ENCODE results near the gene CKM.
A peak's percentile ranks its signal among the peaks of the same experiment; 100 is the strongest.
"Not testable (repeated sequence)": the region's sequence is repeated elsewhere in the genome, so short reads cannot be mapped to it uniquely, and the experiment has no call there.

Gene CKM

DNA sequence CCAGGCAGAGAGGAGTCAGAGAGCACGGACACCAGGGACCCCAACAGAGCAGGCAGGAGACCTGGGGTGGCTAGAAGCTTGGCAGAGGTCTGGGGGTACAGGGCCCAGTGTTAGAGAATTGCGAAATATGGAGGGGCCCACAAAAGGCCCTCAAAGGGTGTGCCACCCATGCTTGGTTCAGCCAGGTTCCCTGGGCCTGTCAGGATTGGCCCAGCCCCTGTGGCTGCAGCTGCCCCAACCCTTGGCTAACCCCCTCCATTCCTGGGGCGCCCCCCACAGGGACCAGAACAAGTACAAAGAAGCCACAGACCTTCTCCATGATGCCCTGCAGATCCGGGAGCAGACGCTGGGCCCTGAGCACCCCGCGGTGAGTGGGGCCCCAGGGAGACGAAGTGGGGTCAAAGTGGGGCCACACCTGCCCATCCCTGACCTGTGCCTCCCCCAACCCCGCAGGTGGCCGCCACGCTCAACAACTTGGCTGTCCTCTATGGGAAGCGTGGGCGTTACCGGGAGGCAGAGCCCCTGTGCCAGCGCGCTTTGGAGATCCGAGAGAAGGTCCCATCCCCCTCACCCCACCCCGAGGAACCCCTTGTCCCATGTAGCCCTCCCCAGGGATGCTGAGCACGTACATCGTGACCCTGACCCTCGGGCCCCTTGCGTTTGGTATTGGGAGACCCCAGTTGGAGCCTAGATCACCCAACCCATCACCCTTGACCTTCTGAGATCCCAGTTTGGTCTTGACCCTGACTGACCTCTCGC lies 25.9 kb upstream of the CKM start:
- no peak for DNase-seq

- DNase-seq: no peak
Observed at GRCh38 chr19:45347570-45348366, 25.1 kb upstream of the CKM start.

- DNase-seq: no peak
Observed at GRCh38 chr19:45346449-45346848, 23.8 kb upstream of the CKM start.

- no peak for DNase-seq
Observed at GRCh38 chr19:45345506-45345860, 22.8 kb upstream of the CKM start.

- no peak for DNase-seq
Observed at GRCh38 chr19:45344621-45345505, 22.2 kb upstream of the CKM start.

- no peak for DNase-seq
Observed at GRCh38 chr19:45342911-45343310, 20.2 kb upstream of the CKM start.

GRCh38 chr19:45340899-45341453 lies 18.3 kb upstream of the CKM start:
- no peak for DNase-seq

- DNase-seq: no peak
Observed at GRCh38 chr19:45340232-45340898, 17.7 kb upstream of the CKM start, which contains the start of gene KLC3. Gene KLC3, plus strand, starts transcription at chr19:45340750. Its CDS starts 4,792 bp downstream, at chr19:45345542.

GRCh38 chr19:45339629-45340028 lies 17.0 kb upstream of the CKM start:
- no peak for DNase-seq

- no peak for DNase-seq
Observed at GRCh38 chr19:45336696-45337251, 14.1 kb upstream of the CKM start.

DNA sequence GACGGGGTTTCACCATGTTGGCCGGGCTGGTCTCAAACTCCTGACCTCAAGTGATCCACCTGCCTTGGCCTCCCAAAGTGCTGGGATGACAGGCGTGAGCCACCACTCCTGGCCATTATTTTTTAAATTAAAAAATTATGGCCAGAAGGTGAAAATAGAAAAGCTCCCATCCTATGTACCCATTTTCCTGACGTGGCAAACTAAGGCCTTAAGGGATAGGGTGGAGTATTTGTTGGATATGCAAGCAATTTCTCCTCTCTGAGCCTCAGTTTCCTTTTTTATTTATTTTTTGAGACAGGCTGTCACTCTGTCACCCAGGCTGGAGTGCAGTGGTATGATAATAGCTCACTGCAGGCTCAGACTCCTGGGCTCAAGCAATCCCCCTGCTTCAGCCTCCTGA lies 12.2 kb upstream of the CKM start:
- DNase-seq: not testable (repeated sequence)

- DNase-seq: no peak
Observed at GRCh38 chr19:45333609-45334303, 11.1 kb upstream of the CKM start.

DNA sequence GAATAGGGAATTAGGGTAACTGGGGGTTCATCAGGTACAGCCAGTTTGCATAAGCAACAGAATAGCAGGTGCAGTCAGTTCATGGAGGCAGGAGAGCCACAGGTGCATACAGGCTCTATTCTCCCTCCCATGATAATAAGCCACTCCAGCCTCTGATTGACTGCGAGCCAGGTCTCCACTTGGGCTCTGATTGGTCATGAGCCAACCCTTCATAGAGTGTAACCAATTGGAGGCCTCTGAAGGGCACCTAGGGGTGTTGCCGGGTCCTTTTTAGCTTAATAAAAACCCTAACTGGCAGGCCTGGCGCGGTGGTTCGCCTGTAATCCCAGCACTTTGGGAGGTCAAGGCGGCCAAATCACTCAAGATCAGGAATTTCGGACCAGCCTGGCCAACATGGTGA lies 8.7 kb upstream of the CKM start:
- DNase-seq: peak; percentile 42

DNA sequence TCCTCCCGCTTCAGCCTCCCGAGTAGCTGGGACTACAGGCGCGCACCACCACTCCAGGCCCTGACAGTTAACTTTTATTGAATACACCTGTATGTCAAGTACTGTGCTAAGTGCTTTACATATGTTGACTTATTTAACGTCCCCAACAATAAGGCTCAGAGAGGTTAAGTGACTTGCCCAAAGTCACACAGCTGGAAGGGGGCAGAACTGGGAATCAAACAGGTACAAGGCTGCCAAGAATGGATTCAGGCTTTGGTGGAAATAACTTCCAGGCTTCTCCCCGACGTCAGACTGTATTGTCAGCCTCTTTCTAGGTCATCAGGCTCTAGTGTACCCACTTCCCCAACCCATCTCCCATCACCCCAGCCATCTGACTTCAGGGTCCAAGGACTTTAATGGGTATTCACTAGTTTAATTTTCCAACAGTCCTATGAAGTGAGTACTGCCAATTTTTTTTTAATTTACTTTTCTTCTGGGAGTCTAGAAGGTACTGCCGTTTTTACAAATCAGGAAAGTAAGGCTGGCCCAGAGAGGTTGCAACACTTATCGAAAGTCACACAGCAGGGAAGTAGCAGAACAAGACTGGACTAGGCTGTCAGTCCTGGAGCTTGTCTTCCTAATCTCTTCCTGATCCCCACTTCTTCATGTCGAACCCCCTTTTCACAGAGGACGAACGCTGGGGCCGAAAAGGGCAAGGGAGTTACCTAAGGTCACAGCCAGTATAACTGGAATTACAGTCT lies 4.9 kb upstream of the CKM start:
- no peak for DNase-seq

GRCh38 chr19:45324349-45324907 lies 1.8 kb upstream of the CKM start:
- DNase-seq: no peak

- DNase-seq: no peak
Observed at GRCh38 chr19:45323671-45324081, 1.0 kb upstream of the CKM start.

GRCh38 chr19:45322311-45322710 lies 364 bp downstream of the CKM start:
- DNase-seq: no peak

DNA sequence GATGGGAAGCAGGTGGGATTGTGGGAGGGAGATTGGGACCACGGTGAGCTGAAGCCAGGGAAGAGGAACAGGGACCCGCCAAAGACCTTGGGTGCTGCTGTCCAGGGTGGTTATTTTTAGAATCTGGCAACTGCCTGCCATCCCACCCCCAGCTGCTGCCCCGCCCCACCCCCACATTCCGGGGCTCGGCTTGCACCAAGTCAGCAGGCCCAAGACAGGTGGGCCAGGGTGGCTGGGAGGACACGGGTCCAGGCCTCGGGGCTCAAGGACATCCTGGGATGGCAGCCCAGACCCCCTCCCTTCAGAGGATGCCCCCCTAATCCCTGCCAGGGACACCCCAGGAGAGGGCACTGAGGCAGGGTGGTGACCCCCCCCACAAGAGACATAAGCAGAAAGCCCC lies 827 bp downstream of the CKM start:
- no peak for DNase-seq

- DNase-seq: no peak
Observed at GRCh38 chr19:45320997-45321775, 1.5 kb downstream of the CKM start.

- no peak for DNase-seq
Observed at GRCh38 chr19:45315304-45315703, 7.4 kb downstream of the CKM start.

All from NCI-H1436 treated with DMSO at 0.1 percent for 48 hours (cell line).